HCT116 (cell line): ENCODE results near the gene TRIM75. TPM values are rescaled to one million over a fixed set of nuclear protein-coding genes. Genes with fewer than 3 reads are reported as not detected.
"Not testable (repeated sequence)": the region's sequence is repeated elsewhere in the genome, so short reads cannot be mapped to it uniquely, and the experiment has no call there.

ENCODE experiments used
- ATAC-seq: fragments of 200-7000 bp; cut with Tn5 transposase; 2 replicates; pipeline ENCODE4 v1.9.1; 2020; ENCODE audit warnings: mild to moderate bottlenecking, moderate library complexity
- BruUV-seq: library from RNA; stranded (reverse); fragments of 400-500 nt; replicated peaks from 2 replicates; lab custom pipeline; 2021; lab: Mats Ljungman, UMichigan
- CTCF ChIA-PET: fragments of 300-600 bp; sonication (Branson Sonifier 250); formaldehyde crosslinking; loops from one replicate; lab custom pipeline; 2021; ENCODE audit warnings: antibody characterized with exemption; lab: Charles Lee
- POLR2A ChIA-PET: fragments of 300-600, 350-600 bp; sonication (Branson Sonifier 250); formaldehyde crosslinking; loops from one replicate; lab custom pipeline; 2021; ENCODE audit warnings: antibody characterized with exemption; lab: Charles Lee
- RAD21 ChIA-PET, 2 experiments: fragments of 300-600 bp; sonication (Branson Sonifier 250); formaldehyde crosslinking; loops; one replicate each; lab custom pipeline; 2023; ENCODE audit warnings: low total read pairs in 2 of 2; ENCODE audit not compliant: uncharacterized antibody in 2 of 2, unreplicated experiment in 2 of 2, low non-redundant PET in 1 of 2; lab: Charles Lee
- DNase-seq: peaks from one replicate; pipeline ENCODE4 v3.0.0-alpha.2; 2010; ENCODE audit warnings: low read depth, low spot score
- H2AFZ ChIP-seq: fragments of 200-600 bp; shearing (Covaris generic), sonication (generic); 2 replicates; pipeline ENCODE4 v1.6.1; 2017; ENCODE audit warnings: low read depth, mixed run types, mixed read lengths, antibody characterized with exemption, low read length; ENCODE audit not compliant: poor library complexity, severe bottlenecking
- H3K27ac ChIP-seq: 2 replicates; pipeline ENCODE4 v1.5.1; 2012; ENCODE audit warnings: low read depth, low read length
- H3K27me3 ChIP-seq: fragments of 200-600 bp; sonication (generic); 2 replicates; pipeline ENCODE4 v1.6.1; 2016; ENCODE audit warnings: mixed run types, low read length, mixed read lengths; ENCODE audit not compliant: insufficient read depth
- H3K36me3 ChIP-seq, 2 experiments: fragments of 200-500 bp in 1 of 2; fragments of 200-600 bp in 1 of 2; sonication (Bioruptor generic) in 1 of 2; sonication (generic) in 1 of 2; 2 replicates each; pipeline versions ENCODE4 v1.5.1 to v1.6.1; 2014 to 2016; ENCODE audit warnings: low read length in 2 of 2, inconsistent platforms in 1 of 2, mixed read lengths in 1 of 2, mixed run types in 1 of 2; ENCODE audit not compliant: insufficient read depth in 2 of 2, control insufficient read depth in 1 of 2
- H3K4me1 ChIP-seq, 2 experiments: fragments of 200-600 bp in 1 of 2; sonication (generic) in 1 of 2; 2 replicates each; pipeline versions ENCODE4 v1.5.1 to v1.6.1; 2012 to 2017; ENCODE audit warnings: low read length in 2 of 2, inconsistent platforms in 1 of 2, mild to moderate bottlenecking in 1 of 2, mixed read lengths in 1 of 2, mixed run types in 1 of 2, moderate library complexity in 1 of 2; ENCODE audit not compliant: insufficient read depth in 2 of 2, control insufficient read depth in 1 of 2
- H3K4me2 ChIP-seq: fragments of 200-600 bp; sonication (generic); 2 replicates; pipeline ENCODE4 v1.6.1; 2017; ENCODE audit warnings: mixed run types, low read length, mixed read lengths
- H3K4me3 ChIP-seq, 2 experiments: fragments of 200-600 bp in 1 of 2; sonication (generic) in 1 of 2; replicated peaks in 1 of 2; 2 replicates each; pipeline ENCODE4 v1.5.1; 2011 to 2016; ENCODE audit warnings: low read length in 2 of 2, control low read depth in 1 of 2, low read depth in 1 of 2, mild to moderate bottlenecking in 1 of 2, mixed read lengths in 1 of 2, mixed run types in 1 of 2
- H3K79me2 ChIP-seq: fragments of 200-600 bp; sonication (generic); 2 replicates; pipeline ENCODE4 v1.6.1; 2017; ENCODE audit warnings: mild to moderate bottlenecking, mixed run types, low read length, moderate library complexity, mixed read lengths; ENCODE audit not compliant: insufficient read depth
- H3K9ac ChIP-seq: fragments of 200-600 bp; sonication (generic); 2 replicates; pipeline ENCODE4 v1.6.1; 2016; ENCODE audit warnings: low read length, mixed read lengths
- H3K9me2 ChIP-seq: fragments of 200-600 bp; sonication (generic), shearing (Covaris generic); 2 replicates; pipeline ENCODE4 v1.6.1; 2017; ENCODE audit warnings: mixed run types, mild to moderate bottlenecking, moderate library complexity; ENCODE audit not compliant: insufficient read depth
- H3K9me3 ChIP-seq, 2 experiments: fragments of 200-500 bp in 1 of 2; fragments of 200-600 bp in 1 of 2; sonication (Bioruptor generic) in 1 of 2; sonication (generic) in 1 of 2; 2 replicates each; pipeline ENCODE4 v1.6.1; 2014 to 2017; ENCODE audit warnings: low read length in 2 of 2, mixed read lengths in 2 of 2, inconsistent platforms in 1 of 2, low read depth in 1 of 2, mild to moderate bottlenecking in 1 of 2, mixed run types in 1 of 2, moderate library complexity in 1 of 2; ENCODE audit not compliant: control insufficient read depth in 1 of 2, insufficient read depth in 1 of 2
- H4K20me1 ChIP-seq: fragments of 200-600 bp; sonication (generic), shearing (Covaris generic); 2 replicates; pipeline ENCODE4 v1.6.1; 2017; ENCODE audit warnings: mixed run types, mild to moderate bottlenecking, moderate library complexity; ENCODE audit not compliant: insufficient read depth
- ATF3 ChIP-seq: IDR thresholded peaks from 2 replicates; pipeline ENCODE4 v1.6.1; 2012
- CEBPB ChIP-seq: IDR thresholded peaks from 2 replicates; pipeline ENCODE4 v1.6.1; 2012; ENCODE audit warnings: low read depth
- EGR1 ChIP-seq: IDR thresholded peaks from 2 replicates; pipeline ENCODE4 v1.6.1; 2012; ENCODE audit warnings: low read depth
- EZH2 ChIP-seq: fragments of 200-600 bp; sonication (generic); IDR thresholded peaks from 2 replicates; pipeline ENCODE4 v1.6.1; 2017; ENCODE audit warnings: antibody characterized with exemption, mixed run types
- EZH2phosphoT487 ChIP-seq: fragments of 200-600 bp; IDR thresholded peaks from 2 replicates; pipeline ENCODE4 v1.6.1; 2018; ENCODE audit warnings: antibody characterized with exemption, borderline replicate concordance
- RAD21 ChIP-seq: IDR thresholded peaks from 2 replicates; pipeline ENCODE4 v1.6.1; 2012; ENCODE audit warnings: low read depth, mild to moderate bottlenecking
- SIN3A ChIP-seq: IDR thresholded peaks from 2 replicates; pipeline ENCODE4 v1.6.1; 2012; ENCODE audit warnings: low read depth
- SP1 ChIP-seq: IDR thresholded peaks from 2 replicates; pipeline ENCODE4 v1.6.1; 2012; ENCODE audit warnings: low read depth
- ZFX ChIP-seq: fragments of 450-650 bp; IDR thresholded peaks from 2 replicates; pipeline ENCODE4 v1.6.1; 2017
- ZNF274 ChIP-seq: fragments of 200-500 bp; sonication (Bioruptor generic); IDR thresholded peaks from 2 replicates; pipeline ENCODE4 v1.6.1; 2014; ENCODE audit warnings: mild to moderate bottlenecking, low read depth, low read length, inconsistent platforms
- intact Hi-C: fragments of 100-400 bp; cut with micrococcal nuclease; formaldehyde crosslinking; loops from 2 replicates; pipeline ENCODE4 v1.10.0; 2022
- total RNA-seq: library from RNA; stranded (reverse); gene quantifications from one replicate; pipeline ENCODE4 v1.2.1, GENCODE V29; 2021; ENCODE audit not compliant: unreplicated experiment

Gene TRIM75
- total RNA-seq, 1 experiment from 2014 or later, result not detected

GRCh38 chr4:165077034-165077578 is 23.4 kb downstream of the TRIM75 start (continued):
- no peak for TF ChIP-seq ATF3
- no peak for TF ChIP-seq EZH2phosphoT487
- no peak for TF ChIP-seq RAD21
- TF ChIP-seq CEBPB, result no peak
- no peak for TF ChIP-seq EZH2
- no peak for TF ChIP-seq SP1
- TF ChIP-seq, all 23 proteins: peak for 0

GRCh38 chr4:165079476-165079875 is 25.8 kb downstream of the TRIM75 start:
- no peak for ATAC-seq
- POLR2A ChIA-PET, result no interaction called here
- Histone ChIP-seq H4K20me1 (no peaks in the 10 kb centered on the region), H3K79me2 (no peaks in the 10 kb centered on the region), H3K27me3 (no peaks in the 10 kb centered on the region), H2AFZ (no peak overlapping the region), H3K4me1 (no peaks in the 10 kb centered on the region), H3K27ac (no peak overlapping the region), H3K4me3 (no peak overlapping the region), H3K9me3 (no peaks in the 10 kb centered on the region), H3K36me3 (no peaks in the 10 kb centered on the region; a peak in 1 of 4 replicates), H3K9ac (no peak overlapping the region), H3K4me2 (no peak overlapping the region), H3K9me2 (no peaks in the 10 kb centered on the region)
- RAD21 ChIA-PET, result no interaction called here
- DNase-seq, result no peak
- intact Hi-C loops, result no loop called here
- no TSS peak for BruUV-seq
- TF ChIP-seq SIN3A (no peak), ZNF274 (no peak), ZFX (no peak), EGR1 (no peak)
- CTCF ChIA-PET, result interaction anchor here (1.5 kb wide), 1 partner anchor 18 kb away, joined by 3 read pairs; no protein-coding TSS in a partner anchor

DNA sequence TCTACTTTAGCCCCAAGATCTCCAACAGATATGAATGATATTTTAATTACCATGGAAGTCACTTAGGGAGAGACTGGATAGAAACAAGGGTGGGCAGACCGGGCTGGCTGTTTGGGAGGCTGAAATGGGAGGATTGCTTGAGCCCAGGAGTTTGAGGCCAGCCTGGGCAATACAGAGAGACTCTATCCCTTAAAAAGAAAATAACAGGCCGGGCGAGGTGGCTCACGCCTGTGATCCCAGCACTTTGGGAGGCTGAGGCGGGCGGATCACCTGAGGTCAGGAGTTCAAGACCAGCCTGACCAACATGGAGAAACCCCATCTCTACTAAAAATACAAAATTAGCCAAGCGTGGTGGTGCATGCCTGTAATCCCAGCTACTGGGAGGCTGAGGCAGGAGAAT is 31.1 kb downstream of the TRIM75 start:
- DNase-seq, BruUV-seq, H4K20me1 ChIP-seq, H2AFZ ChIP-seq, intact Hi-C loops, POLR2A ChIA-PET, ATAC-seq, H3K79me2 ChIP-seq, H3K27ac ChIP-seq, H3K9me3 ChIP-seq, H3K36me3 ChIP-seq, H3K27me3 ChIP-seq, H3K9ac ChIP-seq, RAD21 ChIA-PET, H3K4me2 ChIP-seq, H3K9me2 ChIP-seq, H3K4me1 ChIP-seq, H3K4me3 ChIP-seq: not testable (repeated sequence)
- CTCF ChIA-PET, result interaction anchor here (0.9 kb wide), 1 partner anchor 28 kb away, joined by 3 read pairs; the partner anchor contains the start of gene TMEM192
